NCI-H82 treated with DMSO at 0.1 percent for 48 hours (cell line): ENCODE data around the gene BLVRB.
"Not testable (repeated sequence)": the region's sequence is repeated elsewhere in the genome, so short reads cannot be mapped to it uniquely, and the experiment has no call there.

Source experiments
- DNase-seq: peaks from one replicate; lab custom pipeline; 2025; ENCODE audit not compliant: unreplicated experiment; lab: John Stamatoyannopoulos, UW

Gene BLVRB

GRCh38 chr19:40489882-40490230, 24.3 kb upstream of the BLVRB start:
- no peak for DNase-seq

DNA sequence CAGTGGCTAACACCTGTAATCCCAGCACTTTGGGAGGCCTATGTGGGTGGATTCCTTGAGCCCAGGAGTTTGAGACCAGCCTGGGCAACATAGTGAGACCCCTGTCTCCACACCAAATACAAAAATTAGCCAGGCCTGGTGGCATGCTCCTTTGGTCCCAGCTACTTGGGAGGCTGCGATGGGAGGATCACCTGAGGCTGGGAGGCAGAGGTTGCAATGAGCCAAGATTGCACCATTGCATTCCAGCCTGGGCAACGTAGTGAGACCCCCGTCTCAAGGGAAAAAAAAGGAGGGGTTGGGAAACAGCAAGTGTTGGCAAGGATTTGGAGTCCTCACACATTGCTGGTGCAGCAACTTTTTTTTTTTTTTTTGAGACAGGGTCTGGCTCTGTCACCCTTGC, 20.5 kb upstream of the BLVRB start:
- no peak for DNase-seq

DNA sequence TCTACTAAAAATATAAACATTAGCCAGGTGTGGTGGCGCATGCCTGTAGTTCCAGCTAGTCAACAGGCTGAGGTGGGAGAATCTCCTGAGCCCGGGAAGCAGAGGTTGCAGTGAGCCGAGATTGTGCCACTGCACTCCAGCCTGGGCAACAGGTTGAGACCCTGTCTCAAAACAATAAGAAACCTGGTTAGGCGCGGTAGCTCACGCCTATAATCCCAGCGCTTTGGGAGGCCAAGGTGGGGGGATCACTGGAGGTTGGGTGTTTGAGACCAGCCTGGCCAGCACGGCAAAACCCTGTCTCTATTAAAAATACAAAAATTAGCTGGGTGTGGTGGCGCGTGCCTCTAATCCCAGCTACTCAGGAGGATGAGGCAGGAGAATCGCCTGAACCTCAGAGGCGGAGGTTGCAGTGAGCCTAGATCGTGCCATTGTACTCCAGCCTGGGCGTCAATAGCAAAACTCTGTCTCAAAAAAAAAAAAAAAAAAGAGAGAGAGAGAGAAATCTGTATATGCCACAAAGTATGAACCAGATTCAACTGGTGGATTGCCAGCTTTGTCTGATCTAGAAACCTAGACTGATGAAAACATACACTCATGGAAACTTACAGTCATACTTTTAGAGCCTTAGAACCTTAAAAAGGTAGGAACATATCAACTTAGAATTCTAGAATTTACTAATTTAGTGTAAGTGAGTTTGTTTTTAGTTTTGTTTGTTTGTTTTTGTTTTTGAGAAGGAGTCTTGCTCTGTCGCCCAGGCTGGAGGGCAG, 10.5 kb upstream of the BLVRB start:
- not testable (repeated sequence) for DNase-seq

- DNase-seq, result no peak
Measured at GRCh38 chr19:40474737-40475136, 9.2 kb upstream of the BLVRB start.

- no peak for DNase-seq
Measured at GRCh38 chr19:40472516-40472915, 7.0 kb upstream of the BLVRB start.

DNA sequence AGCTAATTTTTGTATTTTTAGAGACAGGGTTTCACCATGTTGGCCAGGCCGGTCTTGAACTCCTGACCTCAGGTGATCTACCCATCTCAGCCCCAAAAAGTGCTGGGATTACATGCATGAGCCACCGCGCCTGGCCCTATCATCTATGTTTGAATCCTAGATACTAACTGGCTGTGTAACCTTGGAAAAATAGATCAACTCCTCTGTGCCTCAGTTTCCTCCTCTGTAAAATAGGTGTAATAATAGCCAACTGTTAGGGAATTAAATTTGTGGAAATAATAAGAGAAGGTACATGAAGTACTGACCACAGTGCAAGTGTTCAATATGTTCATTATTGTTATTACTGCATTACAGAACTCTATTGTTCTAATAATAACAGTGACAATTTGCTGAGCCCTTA, 5.6 kb upstream of the BLVRB start:
- no peak for DNase-seq

DNA sequence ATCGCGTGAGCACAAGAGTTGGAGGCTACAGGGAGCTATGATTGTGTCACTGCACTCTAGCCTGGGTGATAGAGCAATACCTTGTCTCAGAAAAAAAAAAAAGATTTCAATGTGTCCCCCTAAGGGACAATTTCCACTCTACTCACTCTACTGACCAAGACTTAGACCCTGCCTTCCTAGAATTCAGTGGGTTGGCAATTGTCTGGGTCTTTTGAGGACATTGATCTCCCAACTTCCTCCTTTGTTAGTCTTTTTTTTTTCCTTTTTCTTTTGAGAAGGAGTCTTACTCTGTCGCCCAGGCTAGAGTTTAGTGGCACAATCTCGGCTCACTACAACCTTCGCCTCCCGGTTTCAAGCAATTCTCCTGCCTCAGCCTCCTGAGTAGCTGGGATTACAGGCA, 3.5 kb upstream of the BLVRB start:
- DNase-seq, result no peak

- DNase-seq, result no peak
Measured at GRCh38 chr19:40466985-40467734, 1.6 kb upstream of the BLVRB start, which contains the start of gene SPTBN4. SPTBN4 (plus strand) TSS chr19:40467001; CDS start chr19:40472622, 5,621 bp downstream.

GRCh38 chr19:40466219-40466984, 857 bp upstream of the BLVRB start:
- DNase-seq, result no peak

GRCh38 chr19:40465025-40465556, 454 bp downstream of the BLVRB start:
- no peak for DNase-seq

GRCh38 chr19:40464059-40465024, 1.2 kb downstream of the BLVRB start:
- DNase-seq, result peak; percentile 66

DNA sequence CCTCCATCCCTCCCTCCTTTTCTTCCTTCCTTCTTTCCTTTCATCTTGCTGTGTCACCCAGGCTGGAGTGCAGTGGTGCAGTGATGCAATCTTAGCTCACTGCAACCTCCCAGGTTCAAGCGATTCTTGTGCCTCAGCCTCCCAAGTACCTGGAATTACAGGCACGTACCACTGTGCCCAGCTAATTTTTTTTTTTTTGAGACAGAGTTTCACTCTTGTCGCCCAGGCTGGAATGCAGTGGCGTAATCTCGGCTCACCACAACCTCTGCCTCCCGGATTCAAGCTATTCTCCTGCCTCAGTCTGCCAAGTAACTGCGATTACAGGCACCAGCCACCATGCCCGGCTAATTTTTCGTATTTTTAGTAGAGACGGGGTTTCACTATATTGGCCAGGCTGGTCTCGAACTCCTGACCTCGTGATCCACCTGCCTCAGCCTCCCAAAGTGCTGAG, 1.9 kb downstream of the BLVRB start:
- DNase-seq, result not testable (repeated sequence)

GRCh38 chr19:40461669-40462221, 3.8 kb downstream of the BLVRB start:
- no peak for DNase-seq

DNA sequence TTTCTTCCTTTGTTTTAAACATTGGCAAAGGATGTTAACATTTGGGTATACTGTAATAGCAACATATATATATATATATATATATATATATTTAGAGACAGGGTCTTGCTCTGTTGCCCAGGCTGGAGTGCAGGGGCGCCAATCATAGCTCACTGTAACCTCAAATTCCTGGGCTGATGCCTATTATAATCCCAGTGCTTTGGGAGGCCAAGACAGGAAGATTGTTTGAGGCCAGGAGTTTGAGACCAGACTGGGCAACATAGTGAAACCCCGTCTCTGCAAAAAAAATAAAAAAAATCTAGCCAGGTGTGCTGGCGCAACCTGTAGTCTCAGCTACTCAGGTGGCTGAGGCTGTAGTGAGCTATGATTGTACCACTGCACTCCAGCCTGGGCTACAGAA, 5.4 kb downstream of the BLVRB start:
- no peak for DNase-seq

DNA sequence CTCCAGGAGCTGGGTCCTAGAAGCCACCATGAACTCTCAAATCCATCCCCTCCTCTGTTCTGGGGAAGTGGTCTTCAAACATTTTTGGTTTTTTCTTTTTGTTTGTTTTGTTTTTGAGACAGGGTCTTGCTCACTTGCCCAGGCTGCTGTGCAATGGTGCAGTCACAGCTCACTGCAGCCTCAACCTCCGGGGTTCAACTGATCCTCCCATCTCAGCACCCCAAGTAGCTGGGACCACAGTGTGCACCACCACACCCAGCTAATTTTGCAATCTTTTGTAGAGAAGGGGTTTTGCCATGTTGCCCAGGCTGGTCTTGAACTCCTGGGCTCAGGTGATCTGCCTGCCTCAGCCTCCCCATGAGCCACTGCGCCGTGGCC, 7.0 kb downstream of the BLVRB start:
- DNase-seq, result no peak

DNA sequence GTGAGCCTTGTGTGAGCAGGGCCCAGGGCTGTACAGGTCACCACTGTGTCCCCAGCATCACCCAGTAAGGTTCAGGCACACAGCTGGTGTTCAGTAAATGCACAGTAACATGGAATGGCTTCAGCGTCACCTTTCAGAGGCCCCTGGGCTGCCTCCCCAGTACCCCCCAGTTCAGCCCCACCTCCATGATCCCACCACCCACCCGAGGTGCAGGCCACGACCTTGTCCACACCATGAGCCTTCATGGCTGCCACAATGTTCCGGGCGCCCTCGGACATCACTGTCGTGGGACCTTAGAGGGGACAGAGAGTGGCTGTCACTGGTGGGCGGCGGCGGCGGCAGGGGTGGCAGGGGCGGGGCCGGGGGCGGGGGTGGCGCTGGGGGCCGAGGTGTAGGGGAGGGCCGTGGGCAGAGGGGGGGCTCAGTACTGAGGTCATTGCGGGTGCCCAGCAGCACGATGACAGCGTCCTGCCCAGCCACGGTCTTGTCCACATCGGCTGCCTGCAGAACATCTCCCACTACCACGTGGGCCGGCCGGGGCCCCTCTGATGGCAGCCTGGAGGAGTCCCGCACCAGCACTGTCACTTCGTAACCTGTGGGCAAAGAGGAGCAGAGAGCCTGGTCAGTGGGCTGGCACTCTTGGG, 7.5 kb downstream of the BLVRB start:
- DNase-seq, result no peak

DNA sequence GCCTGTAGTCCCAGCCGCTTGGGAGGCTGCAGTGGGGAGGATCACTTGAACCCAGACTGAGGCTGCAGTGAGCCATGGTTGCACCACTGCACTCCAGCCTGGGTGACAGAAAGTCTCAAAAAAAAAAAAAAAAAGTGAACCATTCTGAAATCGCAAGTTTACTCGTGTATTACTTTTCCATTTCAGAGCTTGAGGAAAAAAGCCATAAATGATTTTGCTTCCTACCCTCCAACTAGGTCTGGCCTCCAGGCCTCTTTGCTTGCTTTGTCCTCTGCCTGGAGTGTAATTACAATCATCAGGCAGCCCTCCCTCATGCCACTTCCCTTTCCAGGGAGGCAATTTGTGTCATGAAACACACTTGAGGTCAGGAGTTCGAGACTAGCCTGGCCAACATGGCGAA, 8.5 kb downstream of the BLVRB start:
- DNase-seq, result no peak

DNA sequence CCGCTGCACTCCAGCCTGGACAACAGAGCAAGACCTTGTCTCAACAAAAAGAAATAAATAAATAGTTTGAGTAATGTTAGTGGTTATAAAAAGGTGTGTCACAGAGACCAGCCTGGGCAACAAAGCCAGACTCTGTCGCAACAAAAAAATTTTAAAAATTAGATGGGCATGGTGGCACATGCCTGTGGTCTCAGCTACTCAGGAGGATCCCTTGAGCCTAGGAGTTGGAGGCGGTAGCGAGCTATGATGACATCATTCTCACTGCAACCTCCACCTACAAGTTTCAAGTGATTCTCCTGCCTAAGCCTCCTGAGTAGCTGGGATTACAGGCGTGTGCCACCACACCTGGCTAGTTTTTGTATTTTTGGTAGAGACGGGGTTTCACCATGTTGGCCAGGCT, 11.6 kb downstream of the BLVRB start:
- DNase-seq, result not testable (repeated sequence)

DNA sequence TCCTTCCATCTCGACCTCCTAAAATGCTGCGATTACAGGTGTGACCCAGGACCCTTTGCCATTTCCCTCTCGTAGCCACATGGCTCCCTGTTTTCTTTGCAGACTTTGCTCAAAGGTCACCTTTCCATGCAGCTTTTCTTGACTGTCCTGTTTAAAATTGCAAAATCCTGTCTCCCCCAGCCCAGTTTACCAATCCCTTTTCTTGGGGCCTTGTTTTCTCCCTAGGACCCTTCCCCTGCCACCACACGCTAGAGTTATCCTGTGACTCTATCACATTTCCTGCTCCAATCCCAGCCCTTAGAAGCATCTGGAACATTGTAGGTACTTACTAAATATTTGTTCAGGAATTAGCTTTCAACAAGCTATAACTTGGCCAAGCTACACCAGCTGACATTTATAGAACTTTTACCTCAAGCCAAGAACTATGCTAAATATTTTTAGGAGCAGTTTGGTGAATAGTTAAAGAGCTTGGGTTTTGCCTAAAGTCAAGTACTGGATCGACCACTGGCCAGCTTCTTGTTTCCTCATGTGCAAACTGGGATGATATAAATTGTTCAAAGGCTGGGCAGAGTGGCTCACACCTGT, 12.3 kb downstream of the BLVRB start:
- no peak for DNase-seq
